Retinal pigment epithelial cell (primary cell): ENCODE measurements around the gene FOXQ1.
A peak's percentile ranks its signal among the peaks of the same experiment; 100 is the strongest.

ENCODE experiments used
- DNase-seq: peaks from one replicate; pipeline ENCODE4 v3.0.0-alpha.2; 2010; ENCODE audit warnings: low read depth
- H3K4me3 ChIP-seq: 2 replicates; pipeline ENCODE4 v1.5.1; 2011; ENCODE audit warnings: mild to moderate bottlenecking, low read length, control low read depth, moderate library complexity
- TF ChIP-seq, protein P1 (sequence below): conservative IDR thresholded peaks from 2 replicates; pipeline ENCODE4 v1.5.1; 2011; ENCODE audit warnings: low read depth, low read length, control low read depth, inconsistent platforms

FOXQ1 gene

GRCh38 chr6:1311400-1312202, at the start of gene FOXQ1:
Gene FOXQ1, plus strand, starts transcription at chr6:1312098. Its CDS starts 607 bp downstream, at chr6:1312705.
- peak within 1 kb of the TSS; percentile 79 for H3K4me3 ChIP-seq
- TF ChIP-seq, protein P1, sequence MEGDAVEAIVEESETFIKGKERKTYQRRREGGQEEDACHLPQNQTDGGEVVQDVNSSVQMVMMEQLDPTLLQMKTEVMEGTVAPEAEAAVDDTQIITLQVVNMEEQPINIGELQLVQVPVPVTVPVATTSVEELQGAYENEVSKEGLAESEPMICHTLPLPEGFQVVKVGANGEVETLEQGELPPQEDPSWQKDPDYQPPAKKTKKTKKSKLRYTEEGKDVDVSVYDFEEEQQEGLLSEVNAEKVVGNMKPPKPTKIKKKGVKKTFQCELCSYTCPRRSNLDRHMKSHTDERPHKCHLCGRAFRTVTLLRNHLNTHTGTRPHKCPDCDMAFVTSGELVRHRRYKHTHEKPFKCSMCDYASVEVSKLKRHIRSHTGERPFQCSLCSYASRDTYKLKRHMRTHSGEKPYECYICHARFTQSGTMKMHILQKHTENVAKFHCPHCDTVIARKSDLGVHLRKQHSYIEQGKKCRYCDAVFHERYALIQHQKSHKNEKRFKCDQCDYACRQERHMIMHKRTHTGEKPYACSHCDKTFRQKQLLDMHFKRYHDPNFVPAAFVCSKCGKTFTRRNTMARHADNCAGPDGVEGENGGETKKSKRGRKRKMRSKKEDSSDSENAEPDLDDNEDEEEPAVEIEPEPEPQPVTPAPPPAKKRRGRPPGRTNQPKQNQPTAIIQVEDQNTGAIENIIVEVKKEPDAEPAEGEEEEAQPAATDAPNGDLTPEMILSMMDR: no peak
- no peak for DNase-seq

DNA sequence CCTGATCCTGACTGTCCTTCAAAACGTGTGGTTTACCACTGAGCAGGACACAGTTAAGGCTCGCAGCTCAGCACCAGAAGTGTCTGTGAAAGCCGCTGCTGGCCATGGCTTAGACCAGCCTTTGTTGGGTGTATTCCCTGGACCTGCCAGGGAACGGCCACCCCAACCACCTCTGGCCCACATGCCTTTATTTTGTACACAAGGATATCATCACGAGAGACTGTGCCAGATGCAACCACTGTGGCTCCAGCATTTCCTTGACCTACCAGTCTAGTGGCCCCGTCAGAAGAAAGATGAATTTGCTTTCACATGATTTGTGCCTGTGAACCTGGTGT, 49.2 kb upstream of the FOXQ1 start:
- DNase-seq: no peak
- TF ChIP-seq, protein P1: no peak

DNA sequence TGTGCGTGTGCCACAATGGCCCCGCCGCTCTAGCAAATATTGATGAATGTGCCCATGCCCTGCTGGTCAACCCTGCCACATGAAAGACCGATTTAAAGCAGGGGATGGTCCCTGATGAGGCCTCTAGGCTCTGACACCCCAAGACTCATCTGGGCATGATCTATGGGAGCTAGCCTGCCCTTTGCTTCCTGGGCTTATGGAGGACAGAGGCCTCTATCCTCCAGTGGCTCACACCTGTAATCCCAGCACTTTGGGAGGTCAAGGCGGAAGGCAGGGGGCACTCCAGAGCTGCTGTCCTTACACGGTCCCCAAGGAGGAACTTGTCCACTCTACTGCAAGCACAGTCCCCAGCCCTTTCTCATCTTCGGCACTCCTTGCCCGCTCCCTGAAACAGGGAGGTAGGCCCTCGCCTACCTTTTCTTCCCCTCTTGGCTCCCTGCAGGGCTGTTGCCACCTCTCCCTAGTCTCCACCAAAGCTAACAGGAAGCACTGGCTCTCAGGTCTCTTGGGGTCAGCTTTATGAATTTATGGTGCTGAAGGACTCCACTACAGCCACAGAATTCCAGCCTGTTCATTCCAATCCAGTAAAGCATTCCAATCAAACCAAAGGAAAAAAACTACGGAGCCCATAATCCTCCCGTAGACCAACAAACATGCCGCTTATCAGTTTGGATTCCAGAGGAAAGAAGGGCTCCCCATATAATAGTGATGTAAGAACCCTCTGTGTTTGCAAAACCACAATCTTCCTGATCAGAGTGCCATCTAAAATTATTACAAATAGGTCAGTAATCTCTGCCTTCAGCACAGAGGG, 48.7 kb upstream of the FOXQ1 start:
- no peak overlapping the region for H3K4me3 ChIP-seq
- TF ChIP-seq, protein P1: no peak
- DNase-seq: peak; percentile 52

More for the DNA sequence above, 49.2 kb upstream of the FOXQ1 start:
- H3K4me3 ChIP-seq: no peak overlapping the region

- TF ChIP-seq, protein P1: no peak
- H3K4me3 ChIP-seq: no peak overlapping the region
- no peak for DNase-seq
These were observed 48.0 kb upstream of the FOXQ1 start for GRCh38 chr6:1263850-1264377.

DNA sequence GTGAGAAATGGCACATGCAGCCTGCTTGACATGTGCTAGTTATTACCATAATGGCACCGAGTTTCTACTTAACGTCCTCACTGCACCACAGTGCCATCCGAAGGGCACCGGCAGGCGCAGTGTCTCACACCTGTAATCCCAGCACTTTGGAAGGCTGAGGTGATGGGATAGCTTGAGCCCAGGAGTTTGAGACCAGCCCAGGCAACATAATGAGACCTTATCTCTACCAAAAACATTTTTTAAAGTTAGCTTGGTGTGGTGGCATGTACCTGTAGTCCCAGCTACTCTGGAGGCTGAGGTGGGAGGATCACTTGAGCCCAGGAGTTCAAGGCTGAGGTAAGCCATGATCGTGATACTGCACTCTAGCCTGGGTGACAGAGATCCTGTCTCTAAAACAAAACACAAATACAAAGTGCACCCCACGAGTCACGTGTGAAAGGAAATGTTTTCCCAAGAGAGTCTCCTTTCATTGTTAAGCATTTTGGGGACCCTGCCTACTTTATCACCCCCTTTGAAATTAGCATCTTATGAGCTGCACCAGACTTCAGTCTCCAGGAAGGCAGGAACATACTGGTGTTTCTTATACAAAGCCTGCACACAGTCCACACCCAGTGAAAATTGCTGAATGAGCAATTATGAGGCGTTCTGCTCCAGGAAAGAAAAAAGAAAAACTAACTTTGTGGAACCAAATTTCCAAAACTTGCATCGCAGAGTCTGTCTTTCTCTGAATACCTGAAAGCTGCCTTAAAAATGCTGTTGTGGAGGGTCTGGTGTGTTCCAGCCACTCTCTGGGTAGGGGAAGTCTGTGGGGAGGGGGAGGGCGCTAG, 47.1 kb upstream of the FOXQ1 start:
- TF ChIP-seq, protein P1: no peak
- no peak for DNase-seq
- H3K4me3 ChIP-seq: no peak overlapping the region

- no peak overlapping the region for H3K4me3 ChIP-seq
- TF ChIP-seq, protein P1: no peak
- no peak for DNase-seq
These were observed 45.2 kb upstream of the FOXQ1 start for GRCh38 chr6:1266686-1267056.
